Fibroblast of lung (primary cell): ENCODE data around the gene DHRS4L2. TPM values are rescaled to one million over a fixed set of nuclear protein-coding genes. Genes with fewer than 3 reads are reported as not detected.
"Not testable (repeated sequence)": the region's sequence is repeated elsewhere in the genome, so short reads cannot be mapped to it uniquely, and the experiment has no call there.

ENCODE experiments used
- DNase-seq, 2 donors: peaks; one replicate each; pipeline versions ENCODE4 v3.0.0 to v3.0.0-alpha.2; 2010; ENCODE audit warnings: low read depth in 2 of 2
- H2AFZ ChIP-seq: 2 replicates; pipeline ENCODE4 v1.5.1; 2012; ENCODE audit warnings: low read length, control low read depth, inconsistent platforms
- H3K27ac ChIP-seq: 2 replicates; pipeline ENCODE4 v1.5.1; 2011; ENCODE audit warnings: low read length, control low read depth; ENCODE audit not compliant: insufficient read depth
- H3K27me3 ChIP-seq: 2 replicates; pipeline ENCODE4 v1.5.1; 2011; ENCODE audit warnings: mild to moderate bottlenecking, low read length; ENCODE audit not compliant: control insufficient read depth, insufficient read depth
- H3K36me3 ChIP-seq: 2 replicates; pipeline ENCODE4 v1.5.1; 2011; ENCODE audit warnings: low read length; ENCODE audit not compliant: control insufficient read depth, insufficient read depth
- H3K4me1 ChIP-seq: 2 replicates; pipeline ENCODE4 v1.5.1; 2011; ENCODE audit warnings: low read length; ENCODE audit not compliant: control insufficient read depth, insufficient read depth; ENCODE audit errors: extremely low read depth
- H3K4me2 ChIP-seq: 2 replicates; pipeline ENCODE4 v1.5.1; 2011; ENCODE audit warnings: low read length, control low read depth; ENCODE audit not compliant: insufficient read depth; ENCODE audit errors: extremely low read depth
- H3K4me3 ChIP-seq, 4 experiments: fragments of 200-600 bp in 1 of 4; sonication (generic) in 1 of 4; replicated peaks in 1 of 4; 2 replicates each; pipeline ENCODE4 v1.5.1; 2011 to 2016; ENCODE audit warnings: low read length in 4 of 4, low read depth in 3 of 4, mild to moderate bottlenecking in 3 of 4, control low read depth in 2 of 4, inconsistent platforms in 1 of 4, mixed read lengths in 1 of 4; ENCODE audit not compliant: insufficient read depth in 1 of 4; ENCODE audit errors: control extremely low read depth in 1 of 4
- H3K79me2 ChIP-seq: 2 replicates; pipeline ENCODE4 v1.5.1; 2012; ENCODE audit warnings: mild to moderate bottlenecking, low read length, inconsistent platforms; ENCODE audit not compliant: control insufficient read depth, insufficient read depth
- H3K9ac ChIP-seq: 2 replicates; pipeline ENCODE4 v1.5.1; 2011; ENCODE audit warnings: mild to moderate bottlenecking, low read length, control low read depth; ENCODE audit not compliant: insufficient read depth
- H3K9me3 ChIP-seq: 2 replicates; pipeline ENCODE4 v1.5.1; 2012; ENCODE audit warnings: low read depth, low read length; ENCODE audit not compliant: control insufficient read depth, insufficient read depth
- H4K20me1 ChIP-seq: 2 replicates; pipeline ENCODE4 v1.5.1; 2011; ENCODE audit warnings: low read length; ENCODE audit not compliant: control insufficient read depth, insufficient read depth; ENCODE audit errors: extremely low read depth
- CTCF ChIP-seq, 2 donors: IDR thresholded peaks in 1 of 2; conservative IDR thresholded peaks in 1 of 2; 1 replicate in 1 of 2; 2 replicates in 1 of 2; pipeline ENCODE4 v1.5.1; 2011 to 2012; ENCODE audit warnings: low read length in 2 of 2, control low read depth in 1 of 2, inconsistent platforms in 1 of 2, low read depth in 1 of 2, mild to moderate bottlenecking in 1 of 2
- EZH2 ChIP-seq: IDR thresholded peaks from 2 replicates; pipeline ENCODE4 v1.5.1; 2012; ENCODE audit warnings: low read length, control low read depth, mild to moderate bottlenecking; ENCODE audit errors: missing control alignments
- polyA plus RNA-seq, 2 donors: library from polyadenylated mRNA; depleted of rRNA in 1 of 2; stranded (reverse) in 1 of 2; unstranded in 1 of 2; fragments of >200 nt; gene quantifications; 2 replicates each; pipeline ENCODE4 v1.2.1, GENCODE V29; 2011 to 2012; ENCODE audit warnings: missing spikeins in 1 of 2
- total RNA-seq: library from RNA; depleted of rRNA; stranded (reverse); fragments of >200 nt; gene quantifications from 2 replicates; pipeline ENCODE4 v1.2.1, GENCODE V29; 2014

DHRS4L2 gene
- total and polyA plus RNA-seq, 2 donors (not counting 1 experiment from before 2014, with no cell fraction given): 12.7 to 16.7 TPM

GRCh38 chr14:24038686-24039085 lies 50.0 kb downstream of the DHRS4L2 start:
- Histone ChIP-seq H3K9me3 (no peaks in the 10 kb centered on the region), H3K4me1 (peaks cover 4% of the 10 kb centered on the region), H3K4me2 (no peak overlapping the region), H4K20me1 (no peaks in the 10 kb centered on the region), H3K9ac (no peak overlapping the region), H2AFZ (no peak overlapping the region), H3K27ac (no peak overlapping the region), H3K36me3 (no peaks in the 10 kb centered on the region), H3K4me3 (no peak overlapping the region), H3K79me2 (no peaks in the 10 kb centered on the region), H3K27me3 (no peaks in the 10 kb centered on the region)
- TF ChIP-seq EZH2 (no peak), CTCF (conservative IDR thresholded peaks at IDR 0.05 in 1 of 2, IDR thresholded peaks at IDR 0.05 in 1 of 2; ENCODE audit: low read depth in 1 of 2, low read length in 2 of 2) (no peak)
- no peak for DNase-seq

- peaks cover 1% of the 10 kb centered on the region for H3K4me1 ChIP-seq
- no peak overlapping the region for H3K9ac ChIP-seq
- no peak overlapping the region for H3K27ac ChIP-seq
- H2AFZ ChIP-seq: no peak overlapping the region
- H3K4me3 ChIP-seq: no peak overlapping the region
- no peak overlapping the region for H3K4me2 ChIP-seq
- no peaks in the 10 kb centered on the region for H3K79me2 ChIP-seq
- H3K9me3 ChIP-seq: no peaks in the 10 kb centered on the region
- no peaks in the 10 kb centered on the region for H3K27me3 ChIP-seq
- no peaks in the 10 kb centered on the region for H3K36me3 ChIP-seq
- H4K20me1 ChIP-seq: no peaks in the 10 kb centered on the region
- no peak for TF ChIP-seq CTCF (conservative IDR thresholded peaks at IDR 0.05 in 1 of 2, IDR thresholded peaks at IDR 0.05 in 1 of 2; ENCODE audit: low read depth in 1 of 2, low read length in 2 of 2)
- TF ChIP-seq EZH2: no peak
- no peak for DNase-seq
Observed at GRCh38 chr14:24040692-24041091, 52.0 kb downstream of the DHRS4L2 start.

GRCh38 chr14:24042746-24043145 lies 54.0 kb downstream of the DHRS4L2 start:
- Histone ChIP-seq H3K4me1 (no peaks in the 10 kb centered on the region), H3K9ac (no peak overlapping the region), H3K36me3 (no peaks in the 10 kb centered on the region), H3K9me3 (no peaks in the 10 kb centered on the region), H3K27ac (no peak overlapping the region), H3K79me2 (no peaks in the 10 kb centered on the region), H3K4me2 (no peak overlapping the region), H3K27me3 (peaks cover 1% of the 10 kb centered on the region), H2AFZ (no peak overlapping the region), H4K20me1 (no peaks in the 10 kb centered on the region), H3K4me3 (no peak overlapping the region)
- no peak for TF ChIP-seq CTCF (conservative IDR thresholded peaks at IDR 0.05 in 1 of 2, IDR thresholded peaks at IDR 0.05 in 1 of 2; ENCODE audit: low read depth in 1 of 2, low read length in 2 of 2)
- no peak for TF ChIP-seq EZH2
- no peak for DNase-seq

GRCh38 chr14:24049002-24049401 lies 60.3 kb downstream of the DHRS4L2 start:
- H3K27ac ChIP-seq, H3K9me3 ChIP-seq: not testable (repeated sequence)

GRCh38 chr14:24050753-24051152 lies 62.0 kb downstream of the DHRS4L2 start:
- H3K79me2 ChIP-seq, H3K9me3 ChIP-seq, DNase-seq, H3K36me3 ChIP-seq, H3K27ac ChIP-seq, H2AFZ ChIP-seq, H3K4me1 ChIP-seq, H3K4me3 ChIP-seq, H4K20me1 ChIP-seq, H3K9ac ChIP-seq, H3K4me2 ChIP-seq: not testable (repeated sequence)
- H3K27me3 ChIP-seq: peaks cover 19% of the 10 kb centered on the region

More at GRCh38 chr14:24049002-24049401, 60.3 kb downstream of the DHRS4L2 start:
- not testable (repeated sequence) for H2AFZ ChIP-seq, H3K4me1 ChIP-seq, H3K4me3 ChIP-seq, H3K9ac ChIP-seq, H4K20me1 ChIP-seq, H3K36me3 ChIP-seq, H3K79me2 ChIP-seq, H3K4me2 ChIP-seq, DNase-seq
- peaks cover 19% of the 10 kb centered on the region for H3K27me3 ChIP-seq
